Glutamatergic neuron (in vitro differentiated cells): ENCODE data around the gene CERCAM. TPM values are rescaled to one million over a fixed set of nuclear protein-coding genes. Genes with fewer than 3 reads are reported as not detected.

Experiments
- DNase-seq: peaks from one replicate; pipeline ENCODE4 v3.0.0; 2022
- H3K27ac Mint-ChIP-seq: one replicate; pipeline ENCODE4 v1.8.0; 2020; ENCODE audit warnings: mild to moderate bottlenecking, mixed read lengths, inconsistent platforms; ENCODE audit not compliant: unreplicated experiment
- H3K27me3 Mint-ChIP-seq: one replicate; pipeline ENCODE4 v1.8.0; 2020; ENCODE audit warnings: mild to moderate bottlenecking, moderate library complexity, mixed read lengths, inconsistent platforms; ENCODE audit not compliant: unreplicated experiment
- H3K36me3 Mint-ChIP-seq: one replicate; pipeline ENCODE4 v1.8.0; 2020; ENCODE audit warnings: mild to moderate bottlenecking, mixed read lengths, inconsistent platforms; ENCODE audit not compliant: unreplicated experiment
- H3K4me1 Mint-ChIP-seq: one replicate; pipeline ENCODE4 v1.8.0; 2020; ENCODE audit warnings: mild to moderate bottlenecking, low read depth, mixed read lengths, inconsistent platforms; ENCODE audit not compliant: unreplicated experiment
- H3K4me3 Mint-ChIP-seq: one replicate; pipeline ENCODE4 v1.8.0; 2020; ENCODE audit warnings: mild to moderate bottlenecking, mixed read lengths, inconsistent platforms; ENCODE audit not compliant: unreplicated experiment
- H3K9me3 Mint-ChIP-seq: one replicate; pipeline ENCODE4 v1.8.0; 2020; ENCODE audit warnings: mild to moderate bottlenecking, moderate library complexity, mixed read lengths, inconsistent platforms; ENCODE audit not compliant: unreplicated experiment
- CTCF ChIP-seq: fragments of 200-600 bp; sonication (generic); IDR thresholded peaks from one replicate; pipeline ENCODE4 v1.5.0; 2021; ENCODE audit not compliant: partially characterized antibody, unreplicated experiment
- total RNA-seq: library from RNA; stranded (reverse); fragmentation: NEBNext Ultra II Directional; extraction: Animal tissue kit (Norgen Biotek cat#: 25700); gene quantifications from one replicate; pipeline ENCODE4 v1.2.1, GENCODE V29; 2021; ENCODE audit not compliant: unreplicated experiment

Gene CERCAM
- total RNA-seq, 1 donor from 2014 or later: 56.1 TPM

- Mint-ChIP-seq H3K4me1 (no peaks in the 10 kb centered on the region), H3K9me3 (no peaks in the 10 kb centered on the region), H3K27ac (no peak overlapping the region), H3K4me3 (no peak overlapping the region), H3K36me3 (no peaks in the 10 kb centered on the region), H3K27me3 (peaks cover 5% of the 10 kb centered on the region)
- no peak for TF ChIP-seq CTCF
- no peak for DNase-seq
Observed at GRCh38 chr9:128448746-128449145, 28.1 kb downstream of the CERCAM start.

GRCh38 chr9:128454991-128455390, 34.3 kb downstream of the CERCAM start:
- Mint-ChIP-seq H3K4me3 (peak overlapping the region; percentile 44), H3K27ac (peak overlapping the region; percentile 72), H3K36me3 (no peaks in the 10 kb centered on the region), H3K9me3 (peaks cover 2% of the 10 kb centered on the region), H3K27me3 (peaks cover 8% of the 10 kb centered on the region), H3K4me1 (peaks cover 2% of the 10 kb centered on the region)
- no peak for DNase-seq
- TF ChIP-seq CTCF: no peak

GRCh38 chr9:128455849-128456612, 35.4 kb downstream of the CERCAM start, which contains the start of gene ODF2:
Gene ODF2, plus strand, starts transcription at chr9:128456006. Its CDS starts 86 bp downstream, at chr9:128456092.
- Mint-ChIP-seq H3K9me3 (peaks cover 2% of the 10 kb centered on the region), H3K4me3 (peak within 1 kb of the TSS; percentile 88), H3K4me1 (peaks cover 2% of the 10 kb centered on the region), H3K27me3 (peaks cover 8% of the 10 kb centered on the region), H3K36me3 (no peaks in the 10 kb centered on the region), H3K27ac (peak within 1 kb of the TSS; percentile 72)
- peak; percentile 100 for DNase-seq
- TF ChIP-seq CTCF: no peak

- H3K9me3 Mint-ChIP-seq: peaks cover 2% of the 10 kb centered on the region
- TF ChIP-seq CTCF: no peak
- no peaks in the 10 kb centered on the region for H3K36me3 Mint-ChIP-seq
- H3K27ac Mint-ChIP-seq: no peak overlapping the region
- peak overlapping the region; percentile 88 for H3K4me3 Mint-ChIP-seq
- peak; percentile 67 for DNase-seq
- H3K4me1 Mint-ChIP-seq: peaks cover 2% of the 10 kb centered on the region
- peaks cover 8% of the 10 kb centered on the region for H3K27me3 Mint-ChIP-seq
Observed at GRCh38 chr9:128456613-128457061, 36.0 kb downstream of the CERCAM start.

- peaks cover 2% of the 10 kb centered on the region for H3K4me1 Mint-ChIP-seq
- peak overlapping the region; percentile 88 for H3K4me3 Mint-ChIP-seq
- H3K36me3 Mint-ChIP-seq: no peaks in the 10 kb centered on the region
- H3K27me3 Mint-ChIP-seq: peaks cover 5% of the 10 kb centered on the region
- no peak for DNase-seq
- no peak for TF ChIP-seq CTCF
- H3K9me3 Mint-ChIP-seq: peaks cover 2% of the 10 kb centered on the region
- no peak overlapping the region for H3K27ac Mint-ChIP-seq
Observed at GRCh38 chr9:128457207-128457606, 36.5 kb downstream of the CERCAM start.
